Measurements from ENCODE around the gene NHLRC3.

DNA sequence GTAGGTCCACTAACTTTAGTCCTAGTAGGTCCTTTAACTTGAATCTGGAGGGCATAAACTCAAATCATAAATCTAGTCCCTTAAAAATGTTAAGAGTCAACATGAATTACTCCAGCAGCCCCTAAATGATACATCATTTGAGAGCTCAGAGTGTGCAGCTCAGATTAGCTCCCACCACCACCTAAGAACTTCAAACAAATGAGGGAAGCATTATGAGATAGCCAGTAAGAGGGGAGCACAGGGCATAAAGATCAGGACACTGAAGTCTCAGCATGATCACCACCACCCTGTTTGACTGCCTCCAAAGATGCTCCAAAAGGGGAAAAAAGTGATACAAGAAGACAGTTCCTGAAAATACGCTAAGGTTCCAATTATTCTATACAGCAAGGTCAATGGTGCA, 6.1 kb upstream of the NHLRC3 start:
- TF ChIP-seq POLR2A (IDR thresholded peaks at IDR 0.05) (no peak), CTCF (IDR thresholded peaks at IDR 0.05) (no peak)
